ENCODE results near the gene DNAH10. TPM values are rescaled to one million over a fixed set of nuclear protein-coding genes. Genes with fewer than 3 reads are reported as not detected.
A peak's percentile ranks its signal among the peaks of the same experiment; 100 is the strongest.

The DNAH10 gene
- total RNA-seq, 1 donor from 2014 or later = not detected

DNA sequence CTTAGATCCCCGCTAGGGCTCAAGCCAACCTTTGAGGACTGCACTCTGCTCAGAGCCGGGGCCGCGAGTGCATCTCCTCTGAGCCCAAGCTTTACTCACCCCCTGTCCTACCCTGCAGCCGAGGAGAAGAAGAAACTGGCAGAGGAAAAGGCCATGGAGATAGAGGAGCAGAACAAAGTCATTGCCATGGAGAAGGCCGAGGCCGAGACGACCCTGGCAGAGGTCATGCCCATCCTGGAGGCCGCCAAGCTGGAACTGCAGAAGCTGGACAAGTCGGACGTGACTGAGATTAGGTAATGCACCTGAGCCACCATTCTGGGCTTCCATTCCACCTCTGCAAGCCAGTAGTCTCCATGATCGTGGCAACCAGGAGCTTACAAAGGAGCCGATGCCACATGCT is 140.7 kb downstream of the DNAH10 start:
- no peaks in the 10 kb centered on the region for H3K27me3 ChIP-seq
- TF ChIP-seq, protein P1, sequence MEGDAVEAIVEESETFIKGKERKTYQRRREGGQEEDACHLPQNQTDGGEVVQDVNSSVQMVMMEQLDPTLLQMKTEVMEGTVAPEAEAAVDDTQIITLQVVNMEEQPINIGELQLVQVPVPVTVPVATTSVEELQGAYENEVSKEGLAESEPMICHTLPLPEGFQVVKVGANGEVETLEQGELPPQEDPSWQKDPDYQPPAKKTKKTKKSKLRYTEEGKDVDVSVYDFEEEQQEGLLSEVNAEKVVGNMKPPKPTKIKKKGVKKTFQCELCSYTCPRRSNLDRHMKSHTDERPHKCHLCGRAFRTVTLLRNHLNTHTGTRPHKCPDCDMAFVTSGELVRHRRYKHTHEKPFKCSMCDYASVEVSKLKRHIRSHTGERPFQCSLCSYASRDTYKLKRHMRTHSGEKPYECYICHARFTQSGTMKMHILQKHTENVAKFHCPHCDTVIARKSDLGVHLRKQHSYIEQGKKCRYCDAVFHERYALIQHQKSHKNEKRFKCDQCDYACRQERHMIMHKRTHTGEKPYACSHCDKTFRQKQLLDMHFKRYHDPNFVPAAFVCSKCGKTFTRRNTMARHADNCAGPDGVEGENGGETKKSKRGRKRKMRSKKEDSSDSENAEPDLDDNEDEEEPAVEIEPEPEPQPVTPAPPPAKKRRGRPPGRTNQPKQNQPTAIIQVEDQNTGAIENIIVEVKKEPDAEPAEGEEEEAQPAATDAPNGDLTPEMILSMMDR (IDR thresholded peaks at IDR 0.05) = no peak
- intact Hi-C loops (cut with DNase I) = no loop called here
- no peak overlapping the region for H3K4me3 ChIP-seq
- DNase-seq (ENCODE audit: low spot score in 2 of 2) = no peak
- H3K4me1 ChIP-seq = no peaks in the 10 kb centered on the region
- no peaks in the 10 kb centered on the region for H3K9me3 ChIP-seq
- no peak overlapping the region for H3K27ac ChIP-seq
- no peaks in the 10 kb centered on the region for H3K36me3 ChIP-seq

- DNase-seq (ENCODE audit: low spot score in 2 of 2) = no peak
- no peak overlapping the region for H3K27ac ChIP-seq
- H3K36me3 ChIP-seq = no peaks in the 10 kb centered on the region
- TF ChIP-seq, protein P1 (IDR thresholded peaks at IDR 0.05) = no peak
- H3K4me1 ChIP-seq = no peaks in the 10 kb centered on the region
- H3K4me3 ChIP-seq = no peak overlapping the region
- no peaks in the 10 kb centered on the region for H3K9me3 ChIP-seq
- no peaks in the 10 kb centered on the region for H3K27me3 ChIP-seq
- intact Hi-C loops (cut with DNase I) = loop anchor here (2.0 kb wide), 1 partner anchor 129 kb away; no protein-coding TSS in a partner anchor
These were observed 141.4 kb downstream of the DNAH10 start for GRCh38 chr12:123903301-123904065.

- no peak overlapping the region for H3K27ac ChIP-seq
- intact Hi-C loops (cut with DNase I) = loop anchor here (1.0 to 2.0 kb wide), 2 partner anchors 79 to 127 kb away; no protein-coding TSS in a partner anchor
- DNase-seq (ENCODE audit: low spot score in 2 of 2) = peak in 1 of 2 donors; percentile 81
These were observed 143.3 kb downstream of the DNAH10 start for GRCh38 chr12:123905319-123905925.

GRCh38 chr12:123906711-123907420 is 144.8 kb downstream of the DNAH10 start:
- H3K27ac ChIP-seq = no peak overlapping the region
- no peaks in the 10 kb centered on the region for H3K9me3 ChIP-seq
- TF ChIP-seq, protein P1 (IDR thresholded peaks at IDR 0.05) = no peak
- H3K27me3 ChIP-seq = no peaks in the 10 kb centered on the region
- H3K4me3 ChIP-seq = no peak overlapping the region
- intact Hi-C loops (cut with DNase I) = no loop called here
- no peak for DNase-seq (ENCODE audit: low spot score in 2 of 2)
- H3K4me1 ChIP-seq = no peaks in the 10 kb centered on the region
- H3K36me3 ChIP-seq = no peaks in the 10 kb centered on the region

More at GRCh38 chr12:123905319-123905925, 143.3 kb downstream of the DNAH10 start:
- Histone ChIP-seq H3K9me3 (no peaks in the 10 kb centered on the region), H3K27me3 (no peaks in the 10 kb centered on the region), H3K36me3 (no peaks in the 10 kb centered on the region), H3K4me3 (no peak overlapping the region), H3K4me1 (no peaks in the 10 kb centered on the region)
- TF ChIP-seq, protein P1 (IDR thresholded peaks at IDR 0.05) = peak; percentile 58 to 73 (median 61)

DNA sequence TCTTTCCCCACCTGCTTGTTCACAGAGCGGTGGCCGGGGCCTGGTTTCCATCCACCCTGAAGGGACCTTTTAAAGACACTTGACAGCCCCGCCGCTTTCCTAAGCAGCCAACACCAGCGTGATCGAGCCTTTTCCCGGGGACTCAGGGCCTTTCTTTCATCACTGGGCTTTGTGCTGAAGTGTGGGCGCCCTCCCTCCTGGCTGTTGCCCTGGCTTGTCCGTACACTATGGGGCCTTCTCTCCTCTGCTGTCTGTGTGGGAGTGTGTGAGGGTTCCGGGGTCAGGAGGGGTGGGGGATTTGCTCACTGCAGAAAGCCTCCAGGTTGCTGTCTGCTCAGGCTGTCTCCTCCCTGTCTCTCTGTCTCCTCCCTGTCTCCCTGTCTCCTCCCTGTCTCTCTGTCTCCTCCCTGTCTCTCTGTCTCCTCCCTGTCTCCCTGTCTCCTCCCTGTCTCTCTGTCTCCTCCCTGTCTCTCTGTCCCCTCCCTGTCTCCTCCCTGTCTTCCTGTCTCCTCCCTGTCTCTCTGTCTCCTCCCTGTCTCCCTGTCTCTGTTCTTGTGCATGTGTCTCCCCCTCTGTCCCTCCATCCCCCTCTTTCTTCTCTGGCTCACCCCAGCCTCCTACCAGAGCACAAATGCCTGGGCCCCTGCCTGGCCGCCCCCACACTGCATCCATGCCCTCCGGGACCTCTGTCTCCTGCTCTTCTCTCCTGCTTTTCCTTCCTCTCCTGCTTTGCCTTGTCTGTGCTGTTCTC is 145.8 kb downstream of the DNAH10 start:
- intact Hi-C loops (cut with DNase I) = no loop called here

More for the DNA sequence above, 145.8 kb downstream of the DNAH10 start:
- no peak overlapping the region for H3K27ac ChIP-seq
- H3K9me3 ChIP-seq = no peaks in the 10 kb centered on the region
- no peaks in the 10 kb centered on the region for H3K36me3 ChIP-seq
- no peak for DNase-seq (ENCODE audit: low spot score in 2 of 2)
- H3K4me3 ChIP-seq = no peak overlapping the region
- TF ChIP-seq, protein P1 (IDR thresholded peaks at IDR 0.05) = no peak
- H3K27me3 ChIP-seq = no peaks in the 10 kb centered on the region
- H3K4me1 ChIP-seq = no peaks in the 10 kb centered on the region
